Amniotic stem cell (primary cell): ENCODE measurements around the gene AP3B1.
"Not testable (repeated sequence)": the region's sequence is repeated elsewhere in the genome, so short reads cannot be mapped to it uniquely, and the experiment has no call there.

Source experiments
- DNase-seq: peaks from one replicate; lab custom pipeline; 2025; lab: John Stamatoyannopoulos, UW

Gene AP3B1

DNA sequence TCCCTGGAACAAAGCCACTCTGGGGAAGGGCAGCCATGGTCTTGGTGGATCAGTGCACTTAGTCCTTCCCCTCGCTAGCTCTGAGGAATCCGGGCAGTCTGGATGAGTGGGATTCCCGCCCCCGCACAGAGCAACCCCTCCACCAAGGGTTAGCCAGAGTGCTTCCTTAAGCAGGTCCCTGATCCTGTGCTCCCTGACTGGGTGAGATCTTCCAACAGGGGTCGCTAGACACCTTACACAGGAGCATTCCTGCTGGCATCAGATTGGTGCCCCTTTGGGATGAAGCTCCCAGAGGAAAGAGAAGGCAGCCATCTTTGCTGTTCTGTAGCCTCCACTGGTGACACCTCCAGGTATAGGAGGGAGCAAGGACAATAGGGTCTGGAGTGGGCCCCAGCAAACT lies 228.8 kb downstream of the AP3B1 start:
- DNase-seq: no peak

- DNase-seq: no peak
Measured at GRCh38 chr5:78064941-78065472, 229.5 kb downstream of the AP3B1 start.

DNA sequence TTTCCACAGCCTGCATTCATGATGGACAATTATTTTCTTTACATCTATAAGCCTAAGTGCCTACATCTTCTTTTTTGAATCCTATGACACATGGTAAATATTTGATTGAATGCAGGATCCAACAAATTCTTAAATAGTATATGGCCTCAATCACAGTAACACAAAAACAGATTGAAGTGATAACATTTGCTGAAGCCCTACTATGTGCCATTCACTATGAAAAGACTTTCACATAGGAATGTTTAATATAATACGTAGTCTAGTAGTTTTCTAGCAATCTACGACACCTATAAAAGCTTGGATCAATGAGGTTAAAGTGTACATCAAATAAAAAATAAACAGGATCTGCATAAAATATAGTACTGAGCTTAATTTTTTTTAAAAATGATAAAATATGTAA lies 231.0 kb downstream of the AP3B1 start:
- DNase-seq: no peak

DNA sequence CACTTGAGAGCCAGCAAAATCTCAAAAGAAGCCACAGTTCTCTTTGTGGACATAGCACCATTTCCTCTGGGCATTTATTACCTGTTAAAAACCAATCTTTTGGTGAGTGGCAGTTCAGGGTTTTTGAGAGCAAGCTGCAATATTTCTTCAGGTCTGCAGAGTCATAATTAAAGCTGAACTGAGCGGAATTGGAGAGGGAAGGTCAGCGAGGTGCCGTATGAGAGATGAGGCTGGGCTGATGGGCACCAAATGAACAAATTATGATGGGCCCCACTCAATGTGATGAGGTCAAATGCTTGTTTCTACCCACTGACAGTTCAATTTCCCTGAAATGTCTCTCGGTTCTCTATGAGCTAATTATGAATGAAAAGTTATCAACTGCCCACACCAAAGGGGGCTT lies 231.9 kb downstream of the AP3B1 start:
- DNase-seq: no peak

GRCh38 chr5:78060421-78060820 lies 234.1 kb downstream of the AP3B1 start:
- DNase-seq: no peak

DNA sequence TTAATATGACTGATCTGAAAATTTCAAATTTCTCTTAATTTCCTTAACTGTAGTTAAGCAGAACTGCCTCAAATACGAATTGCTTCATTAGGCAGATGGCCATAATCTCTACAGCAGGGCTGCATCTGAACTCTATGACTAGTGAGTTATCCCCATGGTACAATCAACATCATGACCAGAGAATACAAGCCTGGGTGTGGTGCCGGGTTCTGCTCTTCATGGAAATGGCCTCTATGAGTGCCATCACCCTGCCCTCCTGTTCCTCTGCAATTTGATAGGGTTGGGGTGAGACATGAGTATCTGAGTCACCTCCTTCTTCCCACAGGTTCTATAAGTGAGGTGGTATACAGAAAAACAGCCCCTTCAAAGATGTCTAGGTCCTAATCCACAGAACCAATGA lies 235.9 kb downstream of the AP3B1 start:
- DNase-seq: no peak

- DNase-seq: no peak
Measured at GRCh38 chr5:78056901-78057514, 237.5 kb downstream of the AP3B1 start.

GRCh38 chr5:78056053-78056452 lies 238.4 kb downstream of the AP3B1 start:
- DNase-seq: no peak

DNA sequence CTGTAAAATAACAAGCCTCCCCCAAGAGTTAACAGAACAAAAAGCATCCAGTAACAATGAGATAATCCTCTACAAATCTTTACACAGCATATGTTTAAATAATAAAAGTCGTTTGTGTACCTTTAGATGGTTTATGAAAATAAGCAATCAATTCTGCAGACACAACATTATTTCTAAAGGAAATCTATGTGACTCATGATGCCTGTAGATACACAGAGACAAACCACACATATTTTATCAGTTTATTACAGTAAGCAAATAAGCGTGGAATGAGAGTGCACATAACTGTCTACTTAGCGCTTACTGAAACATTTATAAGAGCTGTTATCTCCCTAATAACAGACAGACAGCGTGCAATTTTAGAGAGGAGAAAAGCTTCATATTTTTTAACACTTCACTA lies 243.6 kb downstream of the AP3B1 start:
- no peak for DNase-seq

DNA sequence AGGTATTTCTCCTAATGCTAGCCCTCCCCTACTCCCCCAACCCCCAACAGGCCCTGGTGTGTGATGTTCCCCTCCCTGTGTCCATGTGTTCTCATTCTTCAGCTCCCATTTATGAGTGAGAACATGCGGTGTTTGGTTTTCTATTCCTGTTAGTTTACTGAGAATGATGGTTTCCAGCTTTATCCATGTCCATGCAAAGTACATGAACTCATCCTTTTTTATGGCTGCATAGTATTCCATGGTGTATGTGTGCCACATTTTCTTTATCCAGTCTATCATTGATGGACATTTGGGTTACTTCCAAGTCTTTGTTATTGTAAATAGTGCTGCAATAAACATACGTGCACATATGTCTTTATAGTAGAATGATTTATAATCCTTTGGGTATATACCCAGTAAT lies 247.7 kb downstream of the AP3B1 start:
- DNase-seq: not testable (repeated sequence)

GRCh38 chr5:78046006-78046405 lies 248.5 kb downstream of the AP3B1 start:
- no peak for DNase-seq

DNA sequence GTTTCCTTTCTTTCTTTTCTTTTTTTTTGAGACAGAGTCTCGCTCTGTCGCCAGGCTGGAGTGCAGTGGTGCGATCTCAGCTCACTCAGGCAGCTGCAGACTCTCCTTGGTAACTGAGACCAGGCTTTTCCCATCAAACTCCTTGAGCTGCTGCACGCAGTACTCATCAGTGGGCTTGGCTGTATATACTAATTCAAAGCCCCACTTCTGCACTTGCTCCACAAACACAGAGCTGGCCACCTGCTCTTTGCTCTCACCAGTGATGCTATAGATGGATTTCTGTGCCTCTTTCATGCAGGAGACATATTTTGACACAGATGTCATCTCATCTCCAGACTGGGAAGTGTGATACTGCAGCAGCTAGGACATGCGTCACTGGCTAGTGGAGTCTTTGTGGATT lies 252.7 kb downstream of the AP3B1 start:
- DNase-seq: no peak

GRCh38 chr5:78025540-78025939 lies 269.0 kb downstream of the AP3B1 start:
- DNase-seq: no peak

- DNase-seq: no peak
Measured at GRCh38 chr5:78019744-78020143, 274.8 kb downstream of the AP3B1 start.

DNA sequence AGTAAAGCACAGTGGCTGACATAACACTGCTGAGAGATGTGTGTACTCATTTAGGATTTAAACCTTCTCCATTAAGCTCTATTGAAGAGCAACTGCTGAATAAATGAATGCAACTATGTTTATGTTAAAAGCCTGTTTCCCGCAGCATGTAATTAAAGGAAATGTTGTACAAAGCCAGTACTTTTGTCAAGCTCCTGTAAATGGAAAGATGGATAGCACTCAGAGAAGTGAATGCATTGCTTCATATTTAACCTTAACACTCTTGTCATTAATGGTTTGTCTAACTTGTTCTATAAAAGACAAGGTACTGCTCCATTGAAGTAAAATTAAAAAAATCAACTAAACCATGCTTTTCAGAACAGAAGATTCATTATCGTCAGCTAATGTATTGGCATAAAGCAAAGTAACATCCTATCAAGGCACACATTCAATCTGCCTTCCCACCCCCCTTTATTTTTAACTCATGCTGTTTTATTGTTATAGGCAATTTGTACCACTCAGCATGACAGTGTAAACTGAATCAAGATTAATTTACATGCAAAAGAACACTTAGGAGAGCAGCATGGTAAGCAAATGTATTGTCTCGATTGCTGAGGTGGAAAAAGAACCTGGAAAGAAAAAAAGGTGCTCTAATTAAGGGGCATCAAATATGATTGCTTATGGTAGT lies 277.5 kb downstream of the AP3B1 start:
- DNase-seq: no peak

GRCh38 chr5:78009937-78010527 lies 284.5 kb downstream of the AP3B1 start:
- peak; percentile 74 for DNase-seq

GRCh38 chr5:78008356-78008967 lies 286.0 kb downstream of the AP3B1 start:
- peak; percentile 5 for DNase-seq

DNA sequence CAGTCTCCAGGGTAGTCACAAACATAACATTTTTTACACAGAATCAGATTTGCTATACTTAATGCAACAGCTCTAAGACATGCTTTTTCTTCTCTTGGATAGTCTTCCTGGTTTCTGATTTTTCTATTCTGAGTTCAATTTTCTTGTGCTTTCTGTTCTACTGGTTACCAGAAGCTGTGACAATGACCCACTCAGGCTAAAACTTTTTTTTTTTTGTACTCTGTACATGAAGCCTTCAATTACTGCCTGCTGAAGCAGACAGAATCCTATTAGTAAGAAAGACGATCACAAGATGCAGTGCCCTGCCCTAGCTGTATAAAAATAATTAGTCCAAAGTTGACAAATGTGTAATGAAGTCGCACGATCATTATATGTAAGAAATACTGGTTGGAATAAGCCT lies 287.3 kb downstream of the AP3B1 start:
- DNase-seq: no peak

- no peak for DNase-seq
Measured at GRCh38 chr5:78006449-78006848, 288.0 kb downstream of the AP3B1 start.

- DNase-seq: no peak
Measured at GRCh38 chr5:78005021-78005785, 289.3 kb downstream of the AP3B1 start.

GRCh38 chr5:78004559-78004958 lies 289.9 kb downstream of the AP3B1 start:
- DNase-seq: no peak

GRCh38 chr5:78003919-78004318 lies 290.6 kb downstream of the AP3B1 start:
- no peak for DNase-seq
